ENCODE measurements around the gene C1orf21.

C1orf21 gene

DNA sequence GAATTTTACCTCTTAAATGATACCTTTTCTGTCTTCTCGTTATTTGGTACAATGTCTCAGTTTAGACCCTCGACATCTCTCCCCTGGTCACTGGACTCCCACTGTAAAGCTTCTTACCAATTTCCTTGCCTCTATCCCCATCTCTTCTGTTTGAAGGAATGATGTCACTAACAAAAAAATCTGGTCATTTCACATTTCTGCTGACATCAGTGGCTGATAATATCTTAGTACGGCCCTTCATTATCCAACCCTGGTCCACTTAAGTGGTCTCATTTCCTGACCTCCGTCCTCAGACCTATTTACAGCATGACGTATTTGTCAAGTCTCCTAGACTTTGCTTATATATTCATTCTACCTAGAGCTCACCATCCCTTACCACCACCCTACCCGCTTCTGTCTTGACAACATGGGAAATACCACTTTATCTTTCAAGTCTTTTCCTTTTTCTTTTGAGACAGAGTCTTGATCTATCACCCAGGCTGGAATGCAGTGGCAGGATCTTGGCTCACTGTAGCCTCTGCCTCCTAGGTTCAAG, 60.9 kb downstream of the C1orf21 start:
- no peak for TF ChIP-seq CTCF (conservative IDR thresholded peaks at IDR 0.05)
- H3K27ac ChIP-seq = no peak overlapping the region

DNA sequence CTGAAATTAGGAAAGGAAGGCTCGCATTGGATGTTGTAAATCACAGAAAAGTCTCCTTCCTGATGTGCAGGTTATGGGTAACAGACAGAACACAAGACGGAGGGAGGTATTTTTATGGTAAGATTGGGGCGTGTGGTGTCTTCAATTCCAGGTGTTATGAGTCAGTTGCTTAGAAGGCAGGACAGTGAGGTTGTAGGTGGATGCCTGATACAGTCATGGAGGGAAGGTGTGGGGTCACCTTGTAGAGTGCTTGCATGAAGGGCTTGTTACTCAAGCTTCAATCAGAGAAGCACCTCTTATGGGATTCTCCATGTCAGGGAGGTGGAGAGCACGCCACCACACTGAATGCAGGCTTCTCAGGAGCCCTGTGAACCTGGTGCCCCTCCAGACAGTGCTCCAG, 63.1 kb downstream of the C1orf21 start:
- TF ChIP-seq CTCF (conservative IDR thresholded peaks at IDR 0.05) = no peak
- no peak overlapping the region for H3K27ac ChIP-seq

DNA sequence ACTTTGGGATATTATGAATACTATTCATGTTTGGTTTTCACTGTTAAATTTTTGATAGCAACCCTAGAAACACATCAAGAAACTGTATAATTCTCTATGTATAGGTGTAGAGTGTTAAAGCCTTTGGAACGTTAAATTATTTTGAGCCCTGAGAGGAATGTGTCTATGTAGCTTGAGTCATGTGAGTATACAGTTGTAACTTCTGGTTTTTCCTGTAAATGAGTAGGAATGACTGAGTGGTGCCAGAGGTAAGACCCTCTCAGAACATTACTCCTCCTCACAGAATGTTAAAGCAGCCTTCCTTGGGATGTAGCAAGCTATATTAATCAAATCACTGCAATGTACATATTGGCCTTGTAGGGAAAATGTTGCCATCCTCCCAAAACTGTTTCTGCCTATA, 69.0 kb downstream of the C1orf21 start:
- H3K27ac ChIP-seq = peak overlapping the region; percentile 81; the same call in 1 of the 2 replicates
- TF ChIP-seq CTCF (conservative IDR thresholded peaks at IDR 0.05) = no peak

- peak overlapping the region; percentile 81; the same call in 1 of the 2 replicates for H3K27ac ChIP-seq
- no peak for TF ChIP-seq CTCF (conservative IDR thresholded peaks at IDR 0.05)
These were observed 69.4 kb downstream of the C1orf21 start for GRCh38 chr1:184456189-184456588.

DNA sequence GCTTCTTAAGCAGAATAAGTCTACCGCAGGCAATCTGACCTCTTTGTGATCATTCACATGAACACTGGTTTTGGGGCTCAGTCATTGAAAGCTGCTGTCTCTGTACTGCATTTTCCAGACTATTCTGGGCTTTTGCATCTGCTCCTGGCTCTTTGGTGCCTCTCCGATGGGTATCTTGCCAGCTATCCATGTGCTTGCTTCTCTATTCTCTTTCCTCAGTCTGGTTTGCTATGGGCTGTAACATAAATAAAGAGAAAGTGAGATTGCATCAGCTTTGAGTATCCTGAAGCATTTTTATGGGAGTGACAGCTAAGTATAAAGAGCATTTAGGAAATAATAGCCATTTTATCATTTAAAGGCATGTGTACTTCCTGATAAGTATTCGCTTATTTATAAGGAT, 70.7 kb downstream of the C1orf21 start:
- H3K27ac ChIP-seq = peak overlapping the region; percentile 31
- no peak for TF ChIP-seq CTCF (conservative IDR thresholded peaks at IDR 0.05)

DNA sequence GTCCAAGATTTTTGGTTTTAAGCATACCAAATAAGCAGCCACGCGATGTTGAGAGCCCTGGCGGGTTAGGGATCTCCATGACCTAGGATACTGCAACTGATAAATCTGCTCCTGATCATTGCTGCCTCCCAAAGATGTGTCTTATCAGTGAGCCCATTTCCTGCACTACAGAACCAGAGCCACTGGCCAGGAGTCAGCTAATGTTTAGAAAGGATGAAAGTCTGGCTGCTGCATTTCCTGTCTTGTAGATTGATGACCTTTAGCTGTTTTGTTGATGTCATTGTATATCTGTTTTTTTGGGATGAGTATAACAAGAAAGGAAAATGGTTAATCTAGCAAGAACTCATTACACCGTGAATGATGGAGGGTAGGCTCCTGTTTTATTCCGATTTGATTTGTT, 74.5 kb downstream of the C1orf21 start:
- TF ChIP-seq CTCF (conservative IDR thresholded peaks at IDR 0.05) = no peak
- H3K27ac ChIP-seq = no peak overlapping the region

DNA sequence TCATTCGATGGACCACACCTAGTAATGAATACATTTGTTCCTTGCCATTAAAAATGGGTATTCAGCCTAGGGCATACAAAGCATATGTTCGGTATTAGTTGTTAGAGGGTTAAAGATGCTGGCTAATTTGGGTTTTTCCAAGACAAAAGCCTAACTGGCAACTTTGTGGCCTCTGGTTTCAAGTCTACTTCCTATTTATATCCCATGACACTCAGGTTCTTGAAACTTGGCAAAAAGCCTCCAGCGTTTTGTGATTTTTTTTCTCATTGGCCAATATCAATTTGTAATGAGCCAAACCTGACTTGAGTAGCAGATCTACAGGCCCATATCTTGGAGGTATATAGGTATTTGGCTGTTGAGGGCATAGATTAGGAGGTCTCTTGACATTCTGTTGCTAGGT, 75.3 kb downstream of the C1orf21 start:
- H3K27ac ChIP-seq = no peak overlapping the region
- no peak for TF ChIP-seq CTCF (conservative IDR thresholded peaks at IDR 0.05)
